ENCODE data around the gene ITPA. TPM values are rescaled to one million over a fixed set of nuclear protein-coding genes. Genes with fewer than 3 reads are reported as not detected.

The ITPA gene
- polyA plus RNA-seq, 3 donors from 2014 or later = 75.0 to 84.5 (median 76.3) TPM

DNA sequence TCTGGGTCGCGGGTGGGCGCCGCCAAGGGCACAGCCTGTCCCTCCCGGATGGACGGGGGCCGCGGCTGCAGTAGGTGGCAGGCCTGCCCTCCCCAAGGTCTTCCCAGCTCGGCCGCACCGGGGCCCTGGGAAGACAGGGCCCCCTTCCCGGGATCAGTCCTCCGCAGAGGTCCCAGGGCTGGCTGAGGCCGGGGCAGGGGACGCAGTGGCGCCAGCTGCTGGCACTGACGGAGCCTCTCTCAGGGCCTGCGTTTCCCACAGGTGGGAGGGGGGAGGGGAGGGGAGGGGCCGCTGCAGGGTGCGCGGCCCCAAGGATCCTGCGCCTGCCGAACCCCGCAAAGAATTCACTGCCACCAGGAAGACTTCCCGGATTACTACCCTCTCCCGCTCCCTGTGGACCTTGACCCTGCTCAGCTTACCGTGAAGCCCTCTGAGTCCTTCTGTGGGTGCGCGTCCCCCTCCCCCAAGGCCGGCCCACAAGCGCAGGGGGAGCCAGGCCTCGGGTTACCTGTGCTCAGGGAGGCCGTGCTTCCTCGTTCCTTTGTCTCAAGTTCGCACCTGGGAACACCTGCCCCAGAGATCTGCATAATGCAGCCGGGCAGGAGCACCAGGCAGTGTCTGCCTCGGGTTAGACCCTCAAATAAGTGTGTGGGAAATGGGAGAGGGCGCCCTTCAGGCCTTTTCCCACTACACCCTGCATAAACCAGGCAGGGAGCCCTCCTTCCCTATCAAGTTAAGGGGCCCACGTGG lies 41.0 kb upstream of the ITPA start:
- H3K9me3 Mint-ChIP-seq = no peaks in the 10 kb centered on the region
- H3K27me3 Mint-ChIP-seq (ENCODE audit: low read depth in 3 of 3) = peaks cover 12 to 19% (median 16%) of the 10 kb centered on the region in 3 donors
- no peak overlapping the region for H3K27ac Mint-ChIP-seq

DNA sequence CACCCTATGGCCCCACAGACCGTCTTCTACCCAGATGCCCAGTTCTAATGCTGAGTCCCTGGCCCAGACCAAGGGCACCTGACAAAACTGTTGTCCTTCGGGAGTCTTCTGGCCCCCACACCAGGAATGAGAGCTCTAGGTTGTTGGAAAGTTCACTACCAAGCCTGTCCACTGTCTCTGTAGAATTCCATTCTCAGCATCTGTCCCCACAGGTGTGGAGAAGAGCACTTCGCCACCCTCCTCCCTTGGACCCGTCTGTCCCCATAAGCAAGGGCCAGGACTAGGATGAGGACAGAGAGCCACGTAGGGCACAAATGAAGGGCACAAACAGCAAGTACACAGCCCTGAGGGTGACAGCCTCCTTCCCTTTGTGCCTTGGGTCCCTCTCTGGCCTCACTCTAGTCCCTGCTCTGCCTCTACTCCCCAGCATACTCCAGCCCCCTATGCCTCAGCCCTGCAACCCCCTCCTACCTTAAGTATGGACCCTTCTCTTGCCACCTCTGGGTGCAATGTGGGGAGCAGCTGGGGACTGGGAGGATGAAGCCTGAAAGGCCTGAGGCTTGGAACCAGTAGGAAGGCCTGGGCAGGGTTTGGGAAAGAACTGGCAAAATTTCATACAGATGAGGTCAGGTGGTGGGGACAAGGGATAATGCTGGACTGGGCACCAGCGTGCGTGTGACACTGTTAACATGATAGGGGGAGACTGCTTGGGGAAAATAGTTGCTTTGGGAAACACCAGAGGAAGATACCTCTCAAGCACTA lies 40.3 kb upstream of the ITPA start:
- Mint-ChIP-seq H3K4me3 (no peak overlapping the region), H3K27me3 (ENCODE audit: low read depth in 3 of 3) (peaks cover 14 to 19% (median 18%) of the 10 kb centered on the region in 3 donors), H3K27ac (no peak overlapping the region)

More for the DNA sequence above, 41.0 kb upstream of the ITPA start:
- Mint-ChIP-seq H3K4me1 (peaks cover 0 to 3% of the 10 kb centered on the region in 2 donors), H3K36me3 (peaks cover 0 to 5% (median 0%) of the 10 kb centered on the region in 3 donors), H3K4me3 (no peak overlapping the region)
- DNase-seq = no peak

DNA sequence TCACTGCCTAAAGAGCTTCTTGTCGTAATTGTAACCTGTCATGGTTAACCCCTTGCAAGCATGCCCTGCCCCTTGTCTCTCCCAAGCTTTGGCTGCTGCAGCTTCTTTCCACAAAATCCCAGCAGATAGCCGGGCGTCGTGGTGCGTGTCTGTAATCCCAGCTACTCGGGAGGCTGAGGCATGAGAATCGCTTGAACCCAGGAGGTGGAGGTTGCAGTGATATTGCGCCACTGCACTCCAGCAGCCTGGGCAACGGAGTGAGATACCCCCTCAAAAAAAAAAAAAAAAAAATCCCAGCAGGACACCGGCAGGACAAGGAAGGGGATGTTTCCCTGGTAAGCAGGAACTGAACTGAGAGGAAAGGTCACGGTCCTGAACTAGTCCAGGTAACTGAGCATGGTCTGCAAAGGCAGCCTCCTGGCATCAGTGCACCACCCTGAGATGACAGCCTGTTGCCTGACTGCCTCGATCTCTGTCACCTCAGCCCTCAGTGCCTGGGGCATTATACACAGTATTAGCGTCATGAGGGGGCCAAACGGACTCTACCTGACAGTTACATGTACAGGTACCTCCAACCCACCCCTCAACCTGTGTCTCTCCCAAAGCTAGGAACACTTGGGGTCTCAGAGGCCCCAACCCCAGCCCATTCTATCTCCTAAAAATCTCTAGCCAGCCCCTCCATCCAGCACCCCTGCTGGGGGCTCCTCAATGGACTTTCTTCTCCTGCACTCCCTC lies 37.7 kb upstream of the ITPA start:
- no peak for DNase-seq
- H3K4me3 Mint-ChIP-seq = peak overlapping the region; percentile 74 to 87 (median 83)
- H3K27ac Mint-ChIP-seq = peak overlapping the region in 1 of 6 donors; percentile 66
- peaks cover 0 to 5% (median 0%) of the 10 kb centered on the region in 3 donors for H3K36me3 Mint-ChIP-seq
- H3K4me1 Mint-ChIP-seq = peaks cover 11 to 17% of the 10 kb centered on the region in 2 donors
- H3K27me3 Mint-ChIP-seq (ENCODE audit: low read depth in 3 of 3) = peaks cover 19 to 25% (median 22%) of the 10 kb centered on the region in 3 donors
- no peaks in the 10 kb centered on the region for H3K9me3 Mint-ChIP-seq

More for the DNA sequence above, 40.3 kb upstream of the ITPA start:
- Mint-ChIP-seq H3K9me3 (no peaks in the 10 kb centered on the region), H3K36me3 (peaks cover 0 to 5% (median 0%) of the 10 kb centered on the region in 3 donors), H3K4me1 (peaks cover 0 to 8% of the 10 kb centered on the region in 2 donors)
- no peak for DNase-seq

DNA sequence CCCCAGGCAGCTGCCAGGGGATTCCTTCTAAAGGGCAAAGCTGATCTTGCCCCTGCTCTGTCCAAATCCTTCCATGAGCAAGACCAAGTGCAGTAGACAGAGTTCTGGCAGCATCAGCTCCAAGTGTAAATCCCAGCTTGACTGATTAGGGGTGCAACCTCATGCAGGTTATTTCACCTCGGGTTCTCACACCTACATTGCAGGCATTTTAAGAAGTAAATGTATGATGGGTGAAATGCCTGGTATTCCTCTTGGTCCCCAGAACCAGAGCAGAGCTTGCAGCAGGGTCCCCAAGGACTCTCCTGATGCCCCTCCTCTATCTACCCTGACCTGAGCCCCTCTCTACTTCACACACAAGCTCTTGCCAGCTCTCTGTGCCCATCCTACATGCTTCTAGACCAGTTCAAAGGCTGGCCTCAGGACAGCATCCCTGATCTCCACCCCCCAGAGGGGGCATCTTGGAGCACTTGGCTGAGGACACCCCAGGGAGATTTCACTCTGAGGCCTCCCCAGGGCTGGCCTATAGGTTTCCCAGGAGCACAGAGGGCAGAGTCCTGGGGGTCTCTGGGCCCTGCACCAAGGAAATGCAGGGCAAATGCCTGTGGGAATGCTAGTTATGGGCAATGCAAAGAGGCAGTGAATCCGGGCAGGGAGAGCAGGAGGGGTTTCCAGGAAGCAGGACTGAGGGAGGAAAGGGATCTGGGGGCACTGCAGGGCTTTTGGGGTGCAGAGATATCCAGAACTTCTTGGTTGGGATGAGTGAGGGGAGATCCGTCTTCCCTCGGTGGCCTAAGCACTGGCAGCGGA lies 37.0 kb upstream of the ITPA start:
- DNase-seq = no peak
- peaks cover 18 to 25% (median 22%) of the 10 kb centered on the region in 3 donors for H3K27me3 Mint-ChIP-seq (ENCODE audit: low read depth in 3 of 3)

DNA sequence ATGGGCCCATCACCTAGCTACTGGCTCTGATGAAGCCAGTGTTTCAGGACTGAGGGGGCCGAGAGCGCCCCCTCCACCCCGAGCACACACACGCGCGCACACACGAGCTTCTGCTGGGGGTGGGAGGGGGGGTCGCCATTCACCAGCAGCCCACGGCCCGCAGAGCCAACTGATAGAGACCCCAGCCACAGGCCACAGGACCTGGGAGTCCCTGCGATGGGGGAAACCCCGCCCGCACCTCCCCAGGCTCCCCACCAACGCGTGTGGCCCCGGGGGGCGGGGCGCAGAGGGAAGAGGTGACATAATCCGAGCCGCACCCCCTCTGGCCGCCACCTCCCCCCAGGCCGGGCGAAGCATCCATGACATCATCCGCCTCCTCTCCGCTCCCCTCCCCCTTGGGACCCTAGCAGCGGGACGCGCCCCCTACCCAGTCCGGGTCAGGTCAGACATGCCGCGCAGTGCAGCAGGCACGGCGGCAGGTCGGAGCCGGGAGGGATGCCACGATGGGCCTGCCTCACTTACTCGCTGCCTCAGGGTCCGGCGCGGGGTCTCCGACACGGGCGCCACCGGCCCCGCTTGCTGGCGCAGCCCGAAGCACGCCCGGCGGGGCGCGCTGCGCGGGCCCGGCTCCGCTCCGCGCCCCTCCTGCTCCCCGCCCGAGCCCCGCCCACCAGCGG lies 36.2 kb upstream of the ITPA start, which contains the start of gene LZTS3:
Gene LZTS3, minus strand, starts transcription at position 617 of the 677 bp plus-strand sequence. CDS start 6,386 bp downstream, outside the sequence.
- H3K9me3 Mint-ChIP-seq = no peaks in the 10 kb centered on the region
- H3K4me1 Mint-ChIP-seq = peaks cover 11 to 17% of the 10 kb centered on the region in 2 donors
- peak within 1 kb of the TSS in 4 of 6 donors; percentile 32 to 87 (median 53) for H3K27ac Mint-ChIP-seq
- peaks cover 0 to 5% (median 0%) of the 10 kb centered on the region in 3 donors for H3K36me3 Mint-ChIP-seq
- DNase-seq = peak; percentile 72 to 77 (median 76)
- H3K27me3 Mint-ChIP-seq (ENCODE audit: low read depth in 3 of 3) = peaks cover 17 to 25% (median 23%) of the 10 kb centered on the region in 3 donors
- H3K4me3 Mint-ChIP-seq = peak within 1 kb of the TSS; percentile 77 to 87 (median 83)

More for the DNA sequence above, 37.0 kb upstream of the ITPA start:
- peak overlapping the region in 4 of 6 donors; percentile 32 to 87 (median 53) for H3K27ac Mint-ChIP-seq
- H3K9me3 Mint-ChIP-seq = no peaks in the 10 kb centered on the region
- peaks cover 11 to 17% of the 10 kb centered on the region in 2 donors for H3K4me1 Mint-ChIP-seq
- H3K4me3 Mint-ChIP-seq = peak overlapping the region; percentile 74 to 87 (median 83)
- peaks cover 0 to 5% (median 0%) of the 10 kb centered on the region in 3 donors for H3K36me3 Mint-ChIP-seq

DNA sequence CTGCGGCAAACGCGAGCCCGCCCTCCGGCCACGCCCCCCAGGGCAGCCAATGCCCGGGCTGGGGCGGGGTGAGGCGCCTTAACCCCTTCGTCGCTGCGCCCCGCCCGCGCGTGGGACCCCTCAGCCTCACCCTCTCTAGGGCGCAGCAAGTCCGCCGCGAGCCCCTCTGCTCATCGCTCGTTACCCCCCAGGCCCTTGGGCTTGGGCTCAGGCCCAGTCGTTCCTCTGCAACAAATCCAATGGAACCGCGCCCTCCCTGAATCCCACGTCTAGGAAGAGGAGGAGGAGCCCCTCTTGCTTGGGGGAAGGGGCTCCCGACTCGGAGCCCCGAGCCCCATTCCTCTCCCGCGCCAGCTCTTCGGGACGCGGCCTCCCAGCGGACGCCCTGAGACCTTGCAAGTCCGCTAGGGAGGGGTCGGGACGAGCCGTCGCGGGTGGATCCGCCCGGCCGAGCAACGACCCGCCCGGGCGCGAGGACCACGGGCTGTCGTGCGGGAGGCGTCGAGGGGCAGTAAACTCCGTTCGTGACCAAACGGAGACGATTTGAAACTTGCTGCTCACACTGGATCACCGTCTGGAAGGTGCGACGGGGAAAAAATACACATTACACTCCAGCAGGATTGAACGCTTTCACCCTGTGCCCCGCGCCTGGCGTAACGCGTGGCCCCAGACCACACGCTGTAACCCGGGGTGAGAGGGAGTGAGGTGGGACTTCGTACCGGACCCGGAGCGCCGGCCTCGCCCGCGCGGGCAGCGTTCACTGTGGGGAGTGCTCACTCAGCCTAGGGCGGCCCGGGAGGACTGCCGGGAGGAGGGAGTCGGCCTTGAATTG lies 35.5 kb upstream of the ITPA start:
- Mint-ChIP-seq H3K27ac (peak overlapping the region in 1 of 6 donors; percentile 21), H3K27me3 (ENCODE audit: low read depth in 3 of 3) (peaks cover 19 to 24% (median 21%) of the 10 kb centered on the region in 3 donors), H3K4me1 (peaks cover 11 to 17% of the 10 kb centered on the region in 2 donors), H3K36me3 (peaks cover 0 to 5% (median 0%) of the 10 kb centered on the region in 3 donors), H3K4me3 (peak overlapping the region; percentile 71 to 85 (median 81)), H3K9me3 (no peaks in the 10 kb centered on the region)
- peak; percentile 82 to 86 (median 83) for DNase-seq

DNA sequence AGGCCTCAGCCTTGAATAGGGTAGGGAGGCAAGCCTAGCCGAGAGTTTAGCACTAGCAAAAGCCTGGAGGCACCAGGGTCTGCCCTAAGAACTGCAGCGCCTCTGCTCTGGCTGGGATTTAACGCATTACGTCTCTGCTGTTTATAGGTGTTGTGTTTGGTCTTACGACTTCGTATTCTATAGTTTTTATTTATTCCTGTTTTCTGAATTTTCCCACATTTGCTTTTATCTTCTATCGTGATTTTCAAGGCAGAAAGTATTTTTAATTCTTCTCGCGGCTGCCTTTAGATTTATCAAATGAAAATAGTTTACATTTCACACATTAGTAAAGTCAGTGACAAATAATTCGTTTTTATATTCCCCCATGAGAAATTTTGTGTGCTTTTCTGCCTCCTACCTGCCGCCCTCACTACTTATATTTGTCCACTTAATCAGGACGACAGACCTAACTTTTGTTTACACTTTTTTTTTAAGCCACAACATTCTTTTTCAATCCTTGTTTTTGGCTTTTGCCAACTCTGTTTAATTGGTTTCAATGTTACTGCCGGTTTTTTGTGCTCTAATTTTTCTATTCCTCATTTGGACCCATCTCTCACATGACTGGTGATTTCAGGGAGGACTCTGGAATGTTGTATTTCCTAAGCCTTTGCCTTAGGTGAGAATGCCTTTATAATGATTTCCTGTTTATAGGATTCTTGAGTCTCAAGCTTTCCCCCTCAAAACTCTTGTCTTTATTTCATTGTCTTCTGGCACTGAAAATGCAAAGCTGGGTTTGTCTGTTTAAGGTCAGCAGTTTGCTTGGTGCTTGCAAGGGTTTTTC lies 34.6 kb upstream of the ITPA start:
- Mint-ChIP-seq H3K36me3 (no peaks in the 10 kb centered on the region), H3K4me3 (peak overlapping the region; percentile 71 to 85 (median 81)), H3K4me1 (peaks cover 11 to 17% of the 10 kb centered on the region in 2 donors), H3K27me3 (ENCODE audit: low read depth in 3 of 3) (peaks cover 19 to 21% (median 21%) of the 10 kb centered on the region in 3 donors), H3K27ac (peak overlapping the region in 1 of 6 donors; percentile 21), H3K9me3 (no peaks in the 10 kb centered on the region)
- DNase-seq = peak in 1 of 3 donors; percentile 8

DNA sequence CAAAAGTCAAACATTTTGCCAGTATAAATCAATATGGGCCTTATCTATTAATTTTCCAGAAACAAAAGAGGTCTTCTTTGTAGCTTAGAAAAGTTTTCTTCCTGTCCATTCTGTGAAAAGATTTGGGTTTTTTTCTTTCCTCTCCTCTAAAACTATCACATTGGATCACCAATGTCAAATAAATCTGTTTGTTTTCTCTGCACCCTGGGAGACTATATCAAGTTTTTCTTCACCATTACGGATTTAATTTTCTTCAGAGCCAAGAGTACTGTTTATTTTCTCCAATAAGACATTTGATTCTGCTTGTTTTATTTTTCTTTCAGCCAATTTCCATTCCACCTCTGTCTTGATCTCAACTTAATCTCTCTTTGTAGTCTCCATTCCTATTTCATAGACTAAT lies 34.0 kb upstream of the ITPA start:
- Mint-ChIP-seq H3K9me3 (no peaks in the 10 kb centered on the region), H3K4me1 (peaks cover 11 to 17% of the 10 kb centered on the region in 2 donors), H3K27me3 (ENCODE audit: low read depth in 3 of 3) (peaks cover 17 to 21% (median 18%) of the 10 kb centered on the region in 3 donors), H3K4me3 (peak overlapping the region in 3 of 5 donors; percentile 6 to 81 (median 60)), H3K27ac (no peak overlapping the region), H3K36me3 (no peaks in the 10 kb centered on the region)
- no peak for DNase-seq

DNA sequence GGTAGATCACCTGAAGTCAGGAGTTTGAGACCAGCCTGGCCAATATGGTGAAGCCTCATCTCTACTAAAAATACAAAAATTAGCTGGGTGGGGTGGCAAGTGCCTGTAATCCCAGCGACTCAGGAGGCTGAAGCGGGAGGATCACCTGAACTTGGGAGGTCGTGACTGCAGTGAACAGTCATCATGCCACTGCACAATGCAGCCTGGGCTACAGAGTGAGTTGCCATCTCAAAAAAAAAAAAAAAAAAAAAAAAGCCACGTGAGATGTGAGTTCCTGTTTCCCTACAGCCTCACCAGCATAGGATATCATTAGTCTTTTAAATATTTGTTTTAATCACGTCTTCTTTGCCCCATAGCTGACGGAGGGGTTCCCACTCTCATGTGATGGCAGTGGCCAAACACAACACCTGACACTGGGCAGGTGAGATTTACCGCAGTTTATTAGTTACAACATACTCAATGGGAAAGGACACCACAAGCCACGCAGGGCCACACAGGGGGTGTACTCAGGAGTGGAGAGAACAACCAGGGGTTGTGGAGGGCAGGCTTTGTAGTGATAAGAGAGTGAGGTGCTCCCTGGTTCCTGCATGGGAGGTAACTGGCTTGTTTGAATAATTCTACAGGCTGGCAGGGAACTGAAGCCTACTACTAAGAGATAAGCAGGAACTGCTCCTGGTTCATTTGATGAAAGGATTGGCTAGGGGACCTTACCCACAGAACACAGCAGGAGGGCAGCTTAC lies 31.4 kb upstream of the ITPA start:
- Mint-ChIP-seq H3K4me3 (no peak overlapping the region), H3K27me3 (ENCODE audit: low read depth in 3 of 3) (peaks cover 7 to 17% (median 8%) of the 10 kb centered on the region in 3 donors), H3K27ac (no peak overlapping the region), H3K9me3 (no peaks in the 10 kb centered on the region), H3K4me1 (peaks cover 11 to 14% of the 10 kb centered on the region in 2 donors), H3K36me3 (no peaks in the 10 kb centered on the region)
- DNase-seq = no peak

DNA sequence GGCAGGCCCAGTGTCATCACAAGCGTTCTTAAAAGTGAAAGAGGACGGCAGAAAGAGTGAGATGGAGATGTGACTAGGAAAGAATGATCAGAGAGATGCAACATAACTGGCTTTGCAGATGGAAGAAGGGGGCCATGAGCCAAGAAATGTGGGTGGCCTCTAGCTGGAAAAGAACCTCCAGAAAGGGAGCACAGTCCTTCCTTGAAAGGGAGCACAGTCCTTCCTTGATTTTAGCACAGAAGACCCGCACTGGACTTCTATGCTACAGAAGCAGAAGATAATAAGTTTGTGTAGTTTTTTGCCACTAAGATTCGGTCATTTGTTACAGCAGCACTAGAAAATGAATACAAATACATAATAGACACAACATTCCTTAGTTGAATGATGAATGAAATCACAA lies 29.0 kb upstream of the ITPA start:
- H3K27ac Mint-ChIP-seq = no peak overlapping the region

More for the DNA sequence above, 29.0 kb upstream of the ITPA start:
- DNase-seq = no peak
- Mint-ChIP-seq H3K27me3 (ENCODE audit: low read depth in 3 of 3) (peaks cover 2 to 8% (median 2%) of the 10 kb centered on the region in 3 donors), H3K36me3 (no peaks in the 10 kb centered on the region), H3K4me3 (no peak overlapping the region), H3K9me3 (no peaks in the 10 kb centered on the region), H3K4me1 (no peaks in the 10 kb centered on the region)

All from immature natural killer cell (primary cell).